A673 (cell line): Measurements from ENCODE around the gene LRRIQ3. TPM values are rescaled to one million over a fixed set of nuclear protein-coding genes. Genes with fewer than 3 reads are reported as not detected.
"Not testable (repeated sequence)": the region's sequence is repeated elsewhere in the genome, so short reads cannot be mapped to it uniquely, and the experiment has no call there.

Experiments used
- BruUV-seq: library from RNA; stranded (reverse); fragments of 400-500 nt; replicated peaks from 2 replicates; lab custom pipeline; 2021; lab: Mats Ljungman, UMichigan
- CTCF ChIA-PET: fragments of 300-600 bp; sonication (Branson Sonifier 250); formaldehyde crosslinking; loops from one replicate; lab custom pipeline; 2022; ENCODE audit warnings: antibody characterized with exemption; lab: Charles Lee
- POLR2A ChIA-PET: fragments of 300-600 bp; sonication (Branson Sonifier 250); formaldehyde crosslinking; loops from one replicate; lab custom pipeline; 2022; ENCODE audit warnings: antibody characterized with exemption; ENCODE audit not compliant: low non-redundant PET; lab: Charles Lee
- DNase-seq: peaks from one replicate; pipeline ENCODE4 v3.0.0-alpha.2; 2015; ENCODE audit warnings: low spot score
- H3K27ac ChIP-seq: fragments of 200-600 bp; sonication (generic); 2 replicates; pipeline ENCODE4 v1.5.1; 2016; ENCODE audit warnings: mixed run types, low read depth, mild to moderate bottlenecking, mixed read lengths, antibody characterized with exemption, low read length; ENCODE audit not compliant: poor library complexity, severe bottlenecking
- H3K27me3 ChIP-seq: fragments of 200-600 bp; sonication (generic); replicated peaks from 2 replicates; pipeline ENCODE4 v1.6.1; 2017; ENCODE audit warnings: mixed run types, low read depth, mild to moderate bottlenecking, mixed read lengths, antibody characterized with exemption, low read length; ENCODE audit not compliant: insufficient read depth, poor library complexity
- H3K36me3 ChIP-seq: fragments of 200-600 bp; sonication (generic); 2 replicates; pipeline ENCODE4 v1.6.1; 2016; ENCODE audit warnings: mixed run types, mild to moderate bottlenecking, mixed read lengths, antibody characterized with exemption, low read length; ENCODE audit not compliant: insufficient read depth, poor library complexity, severe bottlenecking
- H3K4me1 ChIP-seq: fragments of 200-600 bp; sonication (generic); 2 replicates; pipeline ENCODE4 v1.6.1; 2017; ENCODE audit warnings: mixed run types, mild to moderate bottlenecking, mixed read lengths, antibody characterized with exemption, low read length; ENCODE audit not compliant: insufficient read depth, poor library complexity, severe bottlenecking
- H3K4me3 ChIP-seq: fragments of 200-600 bp; sonication (generic); 2 replicates; pipeline ENCODE4 v1.5.1; 2016; ENCODE audit warnings: low read depth, mixed run types, mild to moderate bottlenecking, mixed read lengths, low read length; ENCODE audit not compliant: poor library complexity, severe bottlenecking
- H3K9me3 ChIP-seq: fragments of 200-600 bp; sonication (generic); 2 replicates; pipeline ENCODE4 v1.6.1; 2016; ENCODE audit warnings: mixed run types, low read depth, mild to moderate bottlenecking, mixed read lengths, antibody characterized with exemption, low read length; ENCODE audit not compliant: poor library complexity, severe bottlenecking
- CTCF ChIP-seq: fragments of 300-800, 200-600 bp; sonication (generic); conservative IDR thresholded peaks from 2 replicates; pipeline ENCODE4 v1.5.1; 2017; ENCODE audit warnings: low read depth, mild to moderate bottlenecking, antibody characterized with exemption, low read length, moderate library complexity, mixed read lengths
- EZH2 ChIP-seq: fragments of 200-600 bp; sonication (generic); IDR thresholded peaks from 2 replicates; pipeline ENCODE4 v1.6.1; 2017; ENCODE audit warnings: borderline replicate concordance, low read depth, mild to moderate bottlenecking, mixed read lengths, antibody characterized with exemption, low read length; ENCODE audit not compliant: poor library complexity, severe bottlenecking
- intact Hi-C: fragments of 100-400 bp; cut with micrococcal nuclease; formaldehyde crosslinking; loops from one replicate; pipeline ENCODE4 v1.10.0; 2022; ENCODE audit not compliant: unreplicated experiment
- total RNA-seq: library from RNA; stranded (reverse); gene quantifications from 2 replicates; pipeline ENCODE4 v1.2.3, GENCODE V29; 2021

The LRRIQ3 gene
- total RNA-seq, 1 experiment from 2014 or later: 0.17 TPM

- DNase-seq: no peak
- H3K4me3 ChIP-seq: no peak overlapping the region
- H3K4me1 ChIP-seq: no peaks in the 10 kb centered on the region
- H3K27ac ChIP-seq: no peak overlapping the region
- intact Hi-C loops: no loop called here
- POLR2A ChIA-PET: no interaction called here
- no peak for TF ChIP-seq EZH2
- TF ChIP-seq CTCF: no peak
- H3K36me3 ChIP-seq: no peaks in the 10 kb centered on the region
- H3K9me3 ChIP-seq: no peaks in the 10 kb centered on the region
- H3K27me3 ChIP-seq: no peaks in the 10 kb centered on the region
- BruUV-seq: no TSS peak
- CTCF ChIA-PET: no interaction called here
Measured at GRCh38 chr1:74193908-74194307, 4.1 kb downstream of the LRRIQ3 start.

- CTCF ChIA-PET: no interaction called here
- no TSS peak for BruUV-seq
- intact Hi-C loops: no loop called here
- POLR2A ChIA-PET: no interaction called here
- Histone ChIP-seq H3K36me3 (no peaks in the 10 kb centered on the region), H3K27me3 (no peaks in the 10 kb centered on the region), H3K27ac (no peak overlapping the region), H3K4me3 (no peak overlapping the region), H3K9me3 (no peaks in the 10 kb centered on the region), H3K4me1 (no peaks in the 10 kb centered on the region)
- TF ChIP-seq CTCF (no peak), EZH2 (no peak)
- DNase-seq: no peak
Measured at GRCh38 chr1:74180490-74180889, 17.5 kb downstream of the LRRIQ3 start.

- H3K9me3 ChIP-seq, H3K4me3 ChIP-seq, H3K27ac ChIP-seq, H3K36me3 ChIP-seq, CTCF ChIA-PET, H3K4me1 ChIP-seq, POLR2A ChIA-PET, BruUV-seq, H3K27me3 ChIP-seq, DNase-seq, intact Hi-C loops: not testable (repeated sequence)
Measured at GRCh38 chr1:74174423-74174822, 23.6 kb downstream of the LRRIQ3 start.

GRCh38 chr1:74162333-74162732 lies 35.6 kb downstream of the LRRIQ3 start:
- H3K36me3 ChIP-seq: no peaks in the 10 kb centered on the region
- H3K4me3 ChIP-seq: no peak overlapping the region
- no peaks in the 10 kb centered on the region for H3K9me3 ChIP-seq
- H3K27me3 ChIP-seq: no peaks in the 10 kb centered on the region
- DNase-seq: no peak
- intact Hi-C loops: no loop called here
- TF ChIP-seq CTCF (no peak), EZH2 (no peak)
- no TSS peak for BruUV-seq
- ChIA-PET CTCF (no interaction called here), POLR2A (no interaction called here)
- H3K27ac ChIP-seq: no peak overlapping the region
- H3K4me1 ChIP-seq: no peaks in the 10 kb centered on the region
